Loucy (cell line): Measurements from ENCODE around the gene GREB1.

Experiments used
- CTCF ChIP-seq: fragments of 200-600 bp; sonication (generic); conservative IDR thresholded peaks from 2 replicates; pipeline ENCODE4 v1.5.1; 2014; ENCODE audit warnings: mild to moderate bottlenecking, antibody characterized with exemption, low read length
- EZH2phosphoT487 ChIP-seq: fragments of 200-600 bp; IDR thresholded peaks from 2 replicates; pipeline ENCODE4 v1.6.1; 2018; ENCODE audit warnings: antibody characterized with exemption, mild to moderate bottlenecking, moderate library complexity, borderline replicate concordance

- TF ChIP-seq CTCF (no peak), EZH2phosphoT487 (no peak)
Measured at GRCh38 chr2:11505652-11506610, 27.9 kb upstream of the GREB1 start.
